ENCODE results near the gene KLB.
"Not testable (repeated sequence)": the region's sequence is repeated elsewhere in the genome, so short reads cannot be mapped to it uniquely, and the experiment has no call there.

The KLB gene

GRCh38 chr4:39426728-39427127, 20.0 kb downstream of the KLB start:
- DNase-seq (ENCODE audit: low read depth, low spot score): no peak

- DNase-seq (ENCODE audit: low read depth, low spot score): no peak
These were observed 20.9 kb downstream of the KLB start for GRCh38 chr4:39427520-39428114.

- no peak for DNase-seq (ENCODE audit: low read depth, low spot score)
These were observed 23.0 kb downstream of the KLB start for GRCh38 chr4:39429476-39430334.

GRCh38 chr4:39433878-39434492, 27.3 kb downstream of the KLB start:
- no peak for DNase-seq (ENCODE audit: low read depth, low spot score)

- no peak for DNase-seq (ENCODE audit: low read depth, low spot score)
These were observed 29.2 kb downstream of the KLB start for GRCh38 chr4:39435659-39436563.

- no peak for DNase-seq (ENCODE audit: low read depth, low spot score)
These were observed 34.9 kb downstream of the KLB start for GRCh38 chr4:39441593-39441992.

- DNase-seq (ENCODE audit: low read depth, low spot score): no peak
These were observed 36.3 kb downstream of the KLB start for GRCh38 chr4:39442998-39443397.

GRCh38 chr4:39446483-39446841, 39.7 kb downstream of the KLB start:
- DNase-seq (ENCODE audit: low read depth, low spot score): no peak

GRCh38 chr4:39446842-39447573, 40.3 kb downstream of the KLB start:
- DNase-seq (ENCODE audit: low read depth, low spot score): no peak

GRCh38 chr4:39450618-39451017, 43.9 kb downstream of the KLB start:
- no peak for DNase-seq (ENCODE audit: low read depth, low spot score)

- DNase-seq (ENCODE audit: low read depth, low spot score): no peak
These were observed 44.8 kb downstream of the KLB start for GRCh38 chr4:39451423-39452023.

GRCh38 chr4:39452153-39452859, 45.6 kb downstream of the KLB start:
- no peak for DNase-seq (ENCODE audit: low read depth, low spot score)

- DNase-seq (ENCODE audit: low read depth, low spot score): no peak
These were observed 46.3 kb downstream of the KLB start for GRCh38 chr4:39452860-39453587.

GRCh38 chr4:39453738-39454137, 47.0 kb downstream of the KLB start:
- DNase-seq (ENCODE audit: low read depth, low spot score): no peak

- no peak for DNase-seq (ENCODE audit: low read depth, low spot score)
These were observed 48.8 kb downstream of the KLB start for GRCh38 chr4:39455486-39455885.

GRCh38 chr4:39456946-39457763, 50.4 kb downstream of the KLB start:
- no peak for DNase-seq (ENCODE audit: low read depth, low spot score)

GRCh38 chr4:39458161-39458504, 51.4 kb downstream of the KLB start:
- not testable (repeated sequence) for DNase-seq (ENCODE audit: low read depth, low spot score)

- peak; percentile 89 for DNase-seq (ENCODE audit: low read depth, low spot score)
These were observed 52.0 kb downstream of the KLB start, which contains the start of the genes LIAS and RPL9 for GRCh38 chr4:39458505-39459300. LIAS (plus strand) TSS chr4:39459056; CDS start chr4:39459118, 62 bp downstream. RPL9 (minus strand) TSS chr4:39458922; CDS start chr4:39458439, 483 bp downstream.

Measured in activated CD4-positive, CD25-positive, alpha-beta regulatory T cell treated with anti-CD3 and anti-CD28 coated beads, Interleukin-2, amount 50 U/mL, for 16 hours (primary cell).